HCT116 (cell line): ENCODE data around the gene THTPA. TPM values are rescaled to one million over a fixed set of nuclear protein-coding genes. Genes with fewer than 3 reads are reported as not detected.

Source experiments
- ATAC-seq: fragments of 200-7000 bp; cut with Tn5 transposase; 2 replicates; pipeline ENCODE4 v1.9.1; 2020; ENCODE audit warnings: mild to moderate bottlenecking, moderate library complexity
- BruUV-seq: library from RNA; stranded (reverse); fragments of 400-500 nt; replicated peaks from 2 replicates; lab custom pipeline; 2021; lab: Mats Ljungman, UMichigan
- CTCF ChIA-PET: fragments of 300-600 bp; sonication (Branson Sonifier 250); formaldehyde crosslinking; loops from one replicate; lab custom pipeline; 2021; ENCODE audit warnings: antibody characterized with exemption; lab: Charles Lee
- POLR2A ChIA-PET: fragments of 300-600, 350-600 bp; sonication (Branson Sonifier 250); formaldehyde crosslinking; loops from one replicate; lab custom pipeline; 2021; ENCODE audit warnings: antibody characterized with exemption; lab: Charles Lee
- RAD21 ChIA-PET, 2 experiments: fragments of 300-600 bp; sonication (Branson Sonifier 250); formaldehyde crosslinking; loops; one replicate each; lab custom pipeline; 2023; ENCODE audit warnings: low total read pairs in 2 of 2; ENCODE audit not compliant: uncharacterized antibody in 2 of 2, unreplicated experiment in 2 of 2, low non-redundant PET in 1 of 2; lab: Charles Lee
- DNase-seq: peaks from one replicate; pipeline ENCODE4 v3.0.0-alpha.2; 2010; ENCODE audit warnings: low read depth, low spot score
- H2AFZ ChIP-seq: fragments of 200-600 bp; shearing (Covaris generic), sonication (generic); 2 replicates; pipeline ENCODE4 v1.6.1; 2017; ENCODE audit warnings: low read depth, mixed run types, mixed read lengths, antibody characterized with exemption, low read length; ENCODE audit not compliant: poor library complexity, severe bottlenecking
- H3K27ac ChIP-seq: 2 replicates; pipeline ENCODE4 v1.5.1; 2012; ENCODE audit warnings: low read depth, low read length
- H3K27me3 ChIP-seq: fragments of 200-600 bp; sonication (generic); 2 replicates; pipeline ENCODE4 v1.6.1; 2016; ENCODE audit warnings: mixed run types, low read length, mixed read lengths; ENCODE audit not compliant: insufficient read depth
- H3K36me3 ChIP-seq, 2 experiments: fragments of 200-500 bp in 1 of 2; fragments of 200-600 bp in 1 of 2; sonication (Bioruptor generic) in 1 of 2; sonication (generic) in 1 of 2; 2 replicates each; pipeline versions ENCODE4 v1.5.1 to v1.6.1; 2014 to 2016; ENCODE audit warnings: low read length in 2 of 2, inconsistent platforms in 1 of 2, mixed read lengths in 1 of 2, mixed run types in 1 of 2; ENCODE audit not compliant: insufficient read depth in 2 of 2, control insufficient read depth in 1 of 2
- H3K4me1 ChIP-seq, 2 experiments: fragments of 200-600 bp in 1 of 2; sonication (generic) in 1 of 2; 2 replicates each; pipeline versions ENCODE4 v1.5.1 to v1.6.1; 2012 to 2017; ENCODE audit warnings: low read length in 2 of 2, inconsistent platforms in 1 of 2, mild to moderate bottlenecking in 1 of 2, mixed read lengths in 1 of 2, mixed run types in 1 of 2, moderate library complexity in 1 of 2; ENCODE audit not compliant: insufficient read depth in 2 of 2, control insufficient read depth in 1 of 2
- H3K4me2 ChIP-seq: fragments of 200-600 bp; sonication (generic); 2 replicates; pipeline ENCODE4 v1.6.1; 2017; ENCODE audit warnings: mixed run types, low read length, mixed read lengths
- H3K4me3 ChIP-seq, 2 experiments: fragments of 200-600 bp in 1 of 2; sonication (generic) in 1 of 2; replicated peaks in 1 of 2; 2 replicates each; pipeline ENCODE4 v1.5.1; 2011 to 2016; ENCODE audit warnings: low read length in 2 of 2, control low read depth in 1 of 2, low read depth in 1 of 2, mild to moderate bottlenecking in 1 of 2, mixed read lengths in 1 of 2, mixed run types in 1 of 2
- H3K79me2 ChIP-seq: fragments of 200-600 bp; sonication (generic); 2 replicates; pipeline ENCODE4 v1.6.1; 2017; ENCODE audit warnings: mild to moderate bottlenecking, mixed run types, low read length, moderate library complexity, mixed read lengths; ENCODE audit not compliant: insufficient read depth
- H3K9ac ChIP-seq: fragments of 200-600 bp; sonication (generic); 2 replicates; pipeline ENCODE4 v1.6.1; 2016; ENCODE audit warnings: low read length, mixed read lengths
- H3K9me2 ChIP-seq: fragments of 200-600 bp; sonication (generic), shearing (Covaris generic); 2 replicates; pipeline ENCODE4 v1.6.1; 2017; ENCODE audit warnings: mixed run types, mild to moderate bottlenecking, moderate library complexity; ENCODE audit not compliant: insufficient read depth
- H3K9me3 ChIP-seq, 2 experiments: fragments of 200-500 bp in 1 of 2; fragments of 200-600 bp in 1 of 2; sonication (Bioruptor generic) in 1 of 2; sonication (generic) in 1 of 2; 2 replicates each; pipeline ENCODE4 v1.6.1; 2014 to 2017; ENCODE audit warnings: low read length in 2 of 2, mixed read lengths in 2 of 2, inconsistent platforms in 1 of 2, low read depth in 1 of 2, mild to moderate bottlenecking in 1 of 2, mixed run types in 1 of 2, moderate library complexity in 1 of 2; ENCODE audit not compliant: control insufficient read depth in 1 of 2, insufficient read depth in 1 of 2
- H4K20me1 ChIP-seq: fragments of 200-600 bp; sonication (generic), shearing (Covaris generic); 2 replicates; pipeline ENCODE4 v1.6.1; 2017; ENCODE audit warnings: mixed run types, mild to moderate bottlenecking, moderate library complexity; ENCODE audit not compliant: insufficient read depth
- CEBPB ChIP-seq: IDR thresholded peaks from 2 replicates; pipeline ENCODE4 v1.6.1; 2012; ENCODE audit warnings: low read depth
- CTCF ChIP-seq, 3 experiments: fragments of 200-600 bp in 1 of 3; sonication (generic) in 1 of 3; IDR thresholded peaks in 2 of 3; conservative IDR thresholded peaks in 1 of 3; 2 replicates each; pipeline ENCODE4 v1.5.1; 2012 to 2017; ENCODE audit warnings: low read depth in 2 of 3, low read length in 2 of 3, antibody characterized with exemption in 1 of 3, borderline replicate concordance in 1 of 3, control low read depth in 1 of 3, mild to moderate bottlenecking in 1 of 3, mixed read lengths in 1 of 3, mixed run types in 1 of 3, moderate library complexity in 1 of 3; ENCODE audit not compliant: insufficient read depth in 1 of 3
- JUND ChIP-seq: IDR thresholded peaks from 2 replicates; pipeline ENCODE4 v1.6.1; 2012
- POLR2A ChIP-seq: IDR thresholded peaks from 2 replicates; pipeline ENCODE4 v1.7.0; 2011; ENCODE audit warnings: borderline replicate concordance; ENCODE audit not compliant: insufficient read depth, insufficient read length; ENCODE audit errors: extremely low read depth
- SP1 ChIP-seq: IDR thresholded peaks from 2 replicates; pipeline ENCODE4 v1.6.1; 2012; ENCODE audit warnings: low read depth
- YY1 ChIP-seq: IDR thresholded peaks from 2 replicates; pipeline ENCODE4 v1.6.1; 2011; ENCODE audit warnings: low read length, low read depth, moderate library complexity, mild to moderate bottlenecking; ENCODE audit not compliant: insufficient replicate concordance; ENCODE audit errors: extremely low read depth
- ZFX ChIP-seq: fragments of 450-650 bp; IDR thresholded peaks from 2 replicates; pipeline ENCODE4 v1.6.1; 2017
- intact Hi-C: fragments of 100-400 bp; cut with micrococcal nuclease; formaldehyde crosslinking; loops from 2 replicates; pipeline ENCODE4 v1.10.0; 2022
- total RNA-seq: library from RNA; stranded (reverse); gene quantifications from one replicate; pipeline ENCODE4 v1.2.1, GENCODE V29; 2021; ENCODE audit not compliant: unreplicated experiment
- TF ChIP-seq, protein P1 (sequence below): IDR thresholded peaks from 2 replicates; pipeline ENCODE4 v1.6.1; 2012
- TF ChIP-seq, protein P2 (sequence below): IDR thresholded peaks from 2 replicates; pipeline ENCODE4 v1.6.1; 2011; ENCODE audit warnings: mild to moderate bottlenecking, low read length, moderate library complexity; ENCODE audit not compliant: insufficient replicate concordance; ENCODE audit errors: extremely low read depth
- TF ChIP-seq, protein P3 (sequence below): IDR thresholded peaks from 2 replicates; pipeline ENCODE4 v1.6.1; 2012

THTPA gene
- total RNA-seq, 1 experiment from 2014 or later: 5.8 TPM

GRCh38 chr14:23556700-23557440, 799 bp downstream of the THTPA start:
- Histone ChIP-seq H3K4me3 (peak overlapping the region; percentile 81 to 92), H3K36me3 (peaks cover 16 to 19% of the 10 kb centered on the region in 2 experiments; a peak in 3 of 4 replicates), H3K4me1 (peaks cover 5 to 21% of the 10 kb centered on the region in 2 experiments; a peak in 3 of 4 replicates), H2AFZ (no peak overlapping the region), H4K20me1 (no peaks in the 10 kb centered on the region), H3K9me3 (no peaks in the 10 kb centered on the region), H3K27me3 (no peaks in the 10 kb centered on the region), H3K4me2 (peak overlapping the region; percentile 95), H3K9ac (peak overlapping the region; percentile 82), H3K27ac (peak overlapping the region; percentile 91), H3K9me2 (no peaks in the 10 kb centered on the region), H3K79me2 (peaks cover 6% of the 10 kb centered on the region; the same call in 1 of the 2 replicates)
- no TSS peak for BruUV-seq
- DNase-seq: no peak
- ATAC-seq: no peak
- RAD21 ChIA-PET: no interaction called here
- intact Hi-C loops: loop anchor here (5.0 kb wide), 1 partner anchor 290 kb away; no protein-coding TSS in a partner anchor
- CTCF ChIA-PET: interaction anchor here (0.8 to 6.0 kb wide), 4 partner anchors 11 to 78 kb away, joined by 3 to 69 read pairs (median 12); partner anchors contain the start of gene AP1G2
- TF ChIP-seq ZFX (no peak), YY1 (no peak), CTCF (IDR thresholded peaks at IDR 0.05 in 2 of 3, conservative IDR thresholded peaks at IDR 0.05 in 1 of 3; ENCODE audit: borderline replicate concordance in 1 of 3, insufficient read depth in 1 of 3, low read depth in 2 of 3, low read length in 2 of 3) (no peak), JUND (no peak), POLR2A (no peak), SP1 (no peak), CEBPB (no peak)
- TF ChIP-seq, protein P1, sequence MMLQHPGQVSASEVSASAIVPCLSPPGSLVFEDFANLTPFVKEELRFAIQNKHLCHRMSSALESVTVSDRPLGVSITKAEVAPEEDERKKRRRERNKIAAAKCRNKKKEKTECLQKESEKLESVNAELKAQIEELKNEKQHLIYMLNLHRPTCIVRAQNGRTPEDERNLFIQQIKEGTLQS: no peak
- TF ChIP-seq, protein P2, sequence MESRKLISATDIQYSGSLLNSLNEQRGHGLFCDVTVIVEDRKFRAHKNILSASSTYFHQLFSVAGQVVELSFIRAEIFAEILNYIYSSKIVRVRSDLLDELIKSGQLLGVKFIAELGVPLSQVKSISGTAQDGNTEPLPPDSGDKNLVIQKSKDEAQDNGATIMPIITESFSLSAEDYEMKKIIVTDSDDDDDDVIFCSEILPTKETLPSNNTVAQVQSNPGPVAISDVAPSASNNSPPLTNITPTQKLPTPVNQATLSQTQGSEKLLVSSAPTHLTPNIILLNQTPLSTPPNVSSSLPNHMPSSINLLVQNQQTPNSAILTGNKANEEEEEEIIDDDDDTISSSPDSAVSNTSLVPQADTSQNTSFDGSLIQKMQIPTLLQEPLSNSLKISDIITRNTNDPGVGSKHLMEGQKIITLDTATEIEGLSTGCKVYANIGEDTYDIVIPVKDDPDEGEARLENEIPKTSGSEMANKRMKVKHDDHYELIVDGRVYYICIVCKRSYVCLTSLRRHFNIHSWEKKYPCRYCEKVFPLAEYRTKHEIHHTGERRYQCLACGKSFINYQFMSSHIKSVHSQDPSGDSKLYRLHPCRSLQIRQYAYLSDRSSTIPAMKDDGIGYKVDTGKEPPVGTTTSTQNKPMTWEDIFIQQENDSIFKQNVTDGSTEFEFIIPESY: no peak
- TF ChIP-seq, protein P3, sequence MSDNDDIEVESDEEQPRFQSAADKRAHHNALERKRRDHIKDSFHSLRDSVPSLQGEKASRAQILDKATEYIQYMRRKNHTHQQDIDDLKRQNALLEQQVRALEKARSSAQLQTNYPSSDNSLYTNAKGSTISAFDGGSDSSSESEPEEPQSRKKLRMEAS: no peak
- POLR2A ChIA-PET: no interaction called here
